H1 (cell line): ENCODE results near the gene HOXB3. TPM values are rescaled to one million over a fixed set of nuclear protein-coding genes. Genes with fewer than 3 reads are reported as not detected.

ENCODE experiments used
- CTCF ChIA-PET: fragments of 300-600 bp; sonication (Branson Sonifier 250); formaldehyde crosslinking; loops from one replicate; lab custom pipeline; 2021; ENCODE audit not compliant: partially characterized antibody; lab: Charles Lee
- POLR2A ChIA-PET: fragments of 300-600 bp; sonication (Branson Sonifier 250); formaldehyde crosslinking; loops from one replicate; lab custom pipeline; 2021; ENCODE audit warnings: inconsistent platforms; ENCODE audit not compliant: partially characterized antibody; lab: Charles Lee
- DNase-seq, 2 experiments: peaks; one replicate each; pipeline versions ENCODE4 v3.0.0 to v3.0.0-alpha.2; 2010 to 2022; ENCODE audit warnings: low spot score in 2 of 2, low read depth in 1 of 2, mixed read lengths in 1 of 2
- FAIRE-seq: peaks from 2 replicates; lab custom pipeline; 2011; peaks lifted over from hg19 to GRCh38; lab: Jason Lieb, UNC
- H2AFZ ChIP-seq: 2 replicates; pipeline ENCODE4 v1.8.1; 2012; ENCODE audit warnings: low read length, inconsistent platforms
- H2AK5ac ChIP-seq: 2 replicates; pipeline ENCODE4 v1.6.1; 2013; ENCODE audit warnings: low read depth, low read length
- H2BK120ac ChIP-seq: replicated peaks from 2 replicates; pipeline ENCODE3; 2013; ENCODE audit warnings: low read depth, low read length, inconsistent platforms
- H2BK12ac ChIP-seq: 2 replicates; pipeline ENCODE4 v1.6.1; 2013; ENCODE audit warnings: low read depth, low read length
- H2BK15ac ChIP-seq: 2 replicates; pipeline ENCODE4 v1.6.1; 2013; ENCODE audit warnings: low read length
- H2BK20ac ChIP-seq: 2 replicates; pipeline ENCODE4 v1.6.1; 2013; ENCODE audit warnings: low read length
- H2BK5ac ChIP-seq: 2 replicates; pipeline ENCODE4 v1.6.1; 2013; ENCODE audit warnings: low read depth, low read length
- H3K14ac ChIP-seq: 2 replicates; pipeline ENCODE4 v1.6.1; 2013; ENCODE audit warnings: inconsistent platforms; ENCODE audit not compliant: insufficient read length
- H3K18ac ChIP-seq: 2 replicates; pipeline ENCODE4 v1.6.1; 2013; ENCODE audit warnings: low read length; ENCODE audit errors: extremely low read depth
- H3K23ac ChIP-seq: 2 replicates; pipeline ENCODE4 v1.6.1; 2013; ENCODE audit warnings: inconsistent platforms; ENCODE audit not compliant: insufficient read length
- H3K23me2 ChIP-seq: 2 replicates; pipeline ENCODE4 v1.6.1; 2013; ENCODE audit warnings: low read depth, low read length
- H3K27ac ChIP-seq: 2 replicates; pipeline ENCODE4 v1.6.1; 2011; ENCODE audit warnings: low read depth, low read length, inconsistent platforms
- H3K27me3 ChIP-seq, 4 experiments: replicated peaks in 1 of 4; 1 replicate in 1 of 4; 2 replicates in 3 of 4; pipeline versions ENCODE4 v1.6.1 to v1.8.1; 2011 to 2013; ENCODE audit warnings: low read length in 3 of 4, mild to moderate bottlenecking in 3 of 4, inconsistent platforms in 2 of 4, mixed read lengths in 2 of 4, moderate library complexity in 1 of 4; ENCODE audit not compliant: control insufficient read depth in 3 of 4, insufficient read depth in 3 of 4; ENCODE audit errors: extremely low read depth in 1 of 4
- H3K36me3 ChIP-seq, 4 experiments: 2 replicates each; pipeline versions ENCODE4 v1.6.1 to v1.8.1; 2011 to 2013; ENCODE audit warnings: mild to moderate bottlenecking in 4 of 4, low read length in 3 of 4, moderate library complexity in 2 of 4, control low read depth in 1 of 4, inconsistent platforms in 1 of 4; ENCODE audit not compliant: insufficient read depth in 4 of 4, control insufficient read depth in 2 of 4
- H3K4ac ChIP-seq: replicated peaks from 2 replicates; pipeline ENCODE3; 2013; ENCODE audit warnings: low read length, low read depth, mixed read lengths, inconsistent platforms; ENCODE audit not compliant: insufficient read length
- H3K4me1 ChIP-seq, 4 experiments: replicated peaks in 1 of 4; 1 replicate in 1 of 4; 2 replicates in 3 of 4; pipeline versions ENCODE4 v1.6.1 to v1.8.1; 2011 to 2013; ENCODE audit warnings: low read length in 3 of 4, inconsistent platforms in 2 of 4, mixed read lengths in 1 of 4; ENCODE audit not compliant: insufficient read depth in 4 of 4, control insufficient read depth in 3 of 4
- H3K4me2 ChIP-seq, 2 experiments: 2 replicates each; pipeline versions ENCODE4 v1.6.1 to v1.8.1; 2011 to 2013; ENCODE audit warnings: low read depth in 2 of 2, low read length in 2 of 2, control low read depth in 1 of 2, inconsistent platforms in 1 of 2, mild to moderate bottlenecking in 1 of 2; ENCODE audit not compliant: insufficient read depth in 1 of 2
- H3K4me3 ChIP-seq, 4 experiments: fragments of 200-600, 300-600 bp in 1 of 4; sonication (generic), shearing (Covaris generic), sonication (Bioruptor Twin) in 1 of 4; 2 replicates each; pipeline versions ENCODE4 v1.5.1 to v1.8.1; 2011 to 2016; ENCODE audit warnings: low read length in 4 of 4, low read depth in 3 of 4, control low read depth in 2 of 4, inconsistent platforms in 2 of 4, mild to moderate bottlenecking in 2 of 4, mixed read lengths in 1 of 4, moderate library complexity in 1 of 4; ENCODE audit not compliant: insufficient read depth in 2 of 4; ENCODE audit errors: extremely low read depth in 1 of 4
- H3K56ac ChIP-seq: replicated peaks from 2 replicates; pipeline ENCODE3; 2013; ENCODE audit warnings: low read depth, mild to moderate bottlenecking, mixed read lengths, low read length, inconsistent platforms; ENCODE audit not compliant: insufficient read length
- H3K79me1 ChIP-seq: 2 replicates; pipeline ENCODE4 v1.6.1; 2013; ENCODE audit warnings: low read depth, low read length, control low read depth
- H3K79me2 ChIP-seq, 2 experiments: 2 replicates each; pipeline versions ENCODE4 v1.6.1 to v1.8.1; 2012 to 2013; ENCODE audit warnings: low read length in 2 of 2, mild to moderate bottlenecking in 2 of 2, inconsistent platforms in 1 of 2; ENCODE audit not compliant: insufficient read depth in 2 of 2, control insufficient read depth in 1 of 2
- H3K9ac ChIP-seq, 4 experiments: replicated peaks in 1 of 4; 1 replicate in 1 of 4; 2 replicates in 3 of 4; pipeline versions ENCODE4 v1.6.1 to v1.8.1; 2011 to 2013; ENCODE audit warnings: low read depth in 3 of 4, low read length in 3 of 4, control low read depth in 2 of 4, mild to moderate bottlenecking in 2 of 4, moderate library complexity in 2 of 4, inconsistent platforms in 1 of 4; ENCODE audit errors: extremely low read depth in 1 of 4
- H3K9me3 ChIP-seq, 2 experiments: 2 replicates each; pipeline versions ENCODE4 v1.6.1 to v1.8.1; 2012 to 2013; ENCODE audit warnings: mild to moderate bottlenecking in 2 of 2, moderate library complexity in 2 of 2, control low read depth in 1 of 2, inconsistent platforms in 1 of 2, low read depth in 1 of 2, low read length in 1 of 2, mixed read lengths in 1 of 2; ENCODE audit not compliant: insufficient read depth in 2 of 2
- H4K20me1 ChIP-seq, 2 experiments: replicated peaks in 1 of 2; 2 replicates each; pipeline versions ENCODE3 to v1.8.1; 2011 to 2013; ENCODE audit warnings: inconsistent platforms in 2 of 2, low read length in 2 of 2, mild to moderate bottlenecking in 1 of 2; ENCODE audit not compliant: insufficient read depth in 2 of 2, control insufficient read depth in 1 of 2
- H4K5ac ChIP-seq: 2 replicates; pipeline ENCODE4 v1.6.1; 2013; ENCODE audit warnings: low read length, low read depth, mixed read lengths, inconsistent platforms; ENCODE audit not compliant: insufficient read length
- H4K8ac ChIP-seq: 2 replicates; pipeline ENCODE4 v1.8.0; 2013; ENCODE audit warnings: mild to moderate bottlenecking, moderate library complexity, low read length, inconsistent platforms; ENCODE audit not compliant: insufficient read depth; ENCODE audit errors: extremely low read depth
- H4K91ac ChIP-seq: replicated peaks from 2 replicates; pipeline ENCODE3; 2013; ENCODE audit warnings: low read length, mixed read lengths, inconsistent platforms; ENCODE audit not compliant: insufficient read length
- EZH2 ChIP-seq: fragments of 200-600 bp; sonication (generic); IDR thresholded peaks from 2 replicates; pipeline ENCODE4 v1.7.1; 2012; ENCODE audit warnings: low read depth, mild to moderate bottlenecking, moderate library complexity, low read length, inconsistent platforms; ENCODE audit not compliant: severe bottlenecking
- RNF2 ChIP-seq: fragments of 200-900, 300-1000 bp; sonication (generic); IDR thresholded peaks from 2 replicates; pipeline ENCODE4 v1.7.1; 2016; ENCODE audit warnings: borderline replicate concordance, low read depth, mild to moderate bottlenecking, antibody characterized with exemption, low read length; ENCODE audit not compliant: poor library complexity, severe bottlenecking; ENCODE audit errors: missing control alignments
- SUZ12 ChIP-seq: fragments of 200-600 bp; sonication (generic); IDR thresholded peaks from 2 replicates; pipeline ENCODE4 v1.6.1; 2012; ENCODE audit warnings: mild to moderate bottlenecking, inconsistent platforms, low read length, moderate library complexity, mixed read lengths
- WGBS, 2 experiments: shearing (Covaris generic) in 1 of 2; methylation state at CpG; one replicate each; pipeline versions ENCODE4 v1.1.6 to v1.1.7; 2013 to 2015; ENCODE audit warnings: low lambda C conversion rate in 2 of 2, mixed read lengths in 2 of 2, inconsistent platforms in 1 of 2, low coverage in 1 of 2, missing lambda C conversion rate in 1 of 2; ENCODE audit not compliant: insufficient replicate concordance in 2 of 2, insufficient coverage in 1 of 2, insufficient read length in 1 of 2; ENCODE audit errors: extremely low coverage in 1 of 2, missing lambda C conversion rate in 1 of 2; 5-methylcytosine and 5-hydroxymethylcytosine counted together
- polyA plus RNA-seq, 7 experiments: library from polyadenylated mRNA; depleted of rRNA in 3 of 7; stranded (reverse) in 5 of 7; unstranded in 2 of 7; fragments of >200 nt in 5 of 7; fragments of 200-250 nt in 2 of 7; gene quantifications; 1 replicate in 5 of 7; 2 replicates in 1 of 7; 4 replicates in 1 of 7; pipeline versions ENCODE4 v1.2.1 to v1.2.3, GENCODE V29; 2011 to 2013; ENCODE audit warnings: missing spikeins in 2 of 7, mixed read lengths in 2 of 7
- total RNA-seq: library from RNA; stranded (reverse); fragmentation: NEBNext Ultra II Directional; extraction: Animal tissue kit (Norgen Biotek cat#: 25700); gene quantifications from 2 replicates; pipeline ENCODE4 v1.2.1, GENCODE V29; 2021
- TF ChIP-seq, protein P1 (sequence below): IDR thresholded peaks from 2 replicates; pipeline ENCODE4 v1.6.1; 2012; ENCODE audit warnings: low read length, inconsistent platforms

The HOXB3 gene
- total and polyA plus RNA-seq, 2 of the 8 experiments (the other 6 are each of a cell fraction or from before 2014, with no cell fraction given), result not detected

DNA sequence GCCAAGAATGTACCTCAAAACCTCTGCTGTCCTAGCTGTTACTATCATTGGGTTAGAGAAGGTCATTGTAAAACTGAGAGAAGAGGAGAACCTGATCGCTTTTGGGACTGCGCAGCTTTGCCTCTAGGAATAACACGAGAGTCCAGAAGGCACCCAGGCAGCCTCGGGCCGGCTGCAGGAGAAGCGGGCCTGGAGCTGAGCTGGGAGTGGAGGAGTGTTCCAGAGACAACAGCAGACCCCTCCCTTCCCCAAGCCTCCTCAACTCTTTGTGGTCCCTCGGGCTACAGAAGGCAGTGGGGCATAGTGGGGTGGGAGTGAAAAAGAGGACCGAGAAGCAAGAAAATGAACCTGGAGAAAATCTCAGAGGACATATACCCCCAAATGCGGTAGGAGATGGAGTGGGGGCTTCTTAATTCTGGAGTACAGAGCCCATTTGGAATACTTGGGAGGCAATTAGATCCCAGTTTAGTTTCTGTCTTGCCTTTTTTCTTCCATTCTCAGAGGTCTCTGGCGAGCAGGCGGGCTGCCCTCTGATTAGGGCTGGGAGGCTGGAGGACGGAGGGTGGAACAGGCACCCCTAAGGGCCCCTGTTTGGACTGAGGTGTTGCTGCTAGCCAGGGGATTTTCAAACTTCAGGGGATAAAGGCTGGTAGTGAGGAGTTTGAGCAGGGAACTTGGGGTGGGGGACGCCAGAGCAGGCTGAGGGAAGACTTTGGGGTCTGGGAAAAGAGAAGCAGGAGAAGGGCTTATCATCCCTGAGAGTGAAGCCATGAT is 31.8 kb downstream of the HOXB3 start:
- no peak overlapping the region for H2AK5ac ChIP-seq
- H2BK20ac ChIP-seq, result no peak overlapping the region
- H3K36me3 ChIP-seq, result peaks cover 0 to 5% (median 0%) of the 10 kb centered on the region in 4 experiments; a peak in 1 of 8 replicates
- H2BK12ac ChIP-seq, result no peak overlapping the region
- H2BK120ac ChIP-seq, result no peak overlapping the region
- no peak overlapping the region for H3K4me2 ChIP-seq
- peaks cover 17 to 30% of the 10 kb centered on the region in 2 experiments for H4K20me1 ChIP-seq
- no peak overlapping the region for H3K23ac ChIP-seq
- no peak overlapping the region for H3K4me3 ChIP-seq
- H2AFZ ChIP-seq, result no peak overlapping the region
- no peak overlapping the region for H2BK15ac ChIP-seq
- TF ChIP-seq SUZ12 (peak; percentile 5; the same call in 1 of the 2 replicates), RNF2 (peak; percentile 86), EZH2 (peak; percentile 74)
- TF ChIP-seq, protein P1, sequence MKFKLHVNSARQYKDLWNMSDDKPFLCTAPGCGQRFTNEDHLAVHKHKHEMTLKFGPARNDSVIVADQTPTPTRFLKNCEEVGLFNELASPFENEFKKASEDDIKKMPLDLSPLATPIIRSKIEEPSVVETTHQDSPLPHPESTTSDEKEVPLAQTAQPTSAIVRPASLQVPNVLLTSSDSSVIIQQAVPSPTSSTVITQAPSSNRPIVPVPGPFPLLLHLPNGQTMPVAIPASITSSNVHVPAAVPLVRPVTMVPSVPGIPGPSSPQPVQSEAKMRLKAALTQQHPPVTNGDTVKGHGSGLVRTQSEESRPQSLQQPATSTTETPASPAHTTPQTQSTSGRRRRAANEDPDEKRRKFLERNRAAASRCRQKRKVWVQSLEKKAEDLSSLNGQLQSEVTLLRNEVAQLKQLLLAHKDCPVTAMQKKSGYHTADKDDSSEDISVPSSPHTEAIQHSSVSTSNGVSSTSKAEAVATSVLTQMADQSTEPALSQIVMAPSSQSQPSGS, result no peak
- H3K9ac ChIP-seq, result no peak overlapping the region
- H3K23me2 ChIP-seq, result no peaks in the 10 kb centered on the region
- no peak overlapping the region for H4K91ac ChIP-seq
- FAIRE-seq, result no peak
- H3K27ac ChIP-seq, result no peak overlapping the region
- no peak overlapping the region for H4K5ac ChIP-seq
- H3K4me1 ChIP-seq, result peaks cover 0 to 9% (median 4%) of the 10 kb centered on the region in 4 experiments; a peak in 4 of 7 replicates
- H4K8ac ChIP-seq, result no peak overlapping the region
- no peaks in the 10 kb centered on the region for H3K79me1 ChIP-seq
- no peak overlapping the region for H3K14ac ChIP-seq
- POLR2A ChIA-PET, result interaction anchor here (0.6 to 1.6 kb wide), 2 partner anchors 14 to 43 kb away, joined by 3 to 4 read pairs; no protein-coding TSS in a partner anchor
- no peak overlapping the region for H3K4ac ChIP-seq
- no peak overlapping the region for H3K56ac ChIP-seq
- H3K27me3 ChIP-seq, result peaks cover 98 to 100% (median 99%) of the 10 kb centered on the region in 4 experiments
- no peak overlapping the region for H3K18ac ChIP-seq
- CTCF ChIA-PET, result interaction anchor here (0.9 to 4.0 kb wide), 7 partner anchors 9 to 78 kb away, joined by 4 to 18 read pairs (median 4); partner anchors contain the start of gene HOXB5
- 19% methylated on average over 13 of the region's 13 CpGs; no CpG with 5 or more reads in 1 of the 2 experiments for WGBS, 2 experiments
- no peaks in the 10 kb centered on the region for H3K9me3 ChIP-seq
- H3K79me2 ChIP-seq, result no peaks in the 10 kb centered on the region
- DNase-seq, result no peak
- H2BK5ac ChIP-seq, result no peak overlapping the region
